Neuronal stem cell (in vitro differentiated cells): ENCODE data around the gene PKMYT1.

Experiments
- DNase-seq: peaks from one replicate; pipeline ENCODE4 v3.0.0-alpha.2; 2013; ENCODE audit warnings: low spot score
- H2AFZ ChIP-seq: one replicate; pipeline ENCODE4 v1.6.1; 2013; ENCODE audit warnings: mild to moderate bottlenecking, low read length, inconsistent platforms
- H2AK5ac ChIP-seq: 2 replicates; pipeline ENCODE4 v1.6.1; 2013; ENCODE audit warnings: low read depth, mild to moderate bottlenecking, inconsistent platforms, low read length, moderate library complexity, mixed read lengths
- H2BK120ac ChIP-seq: 2 replicates; pipeline ENCODE4 v1.6.1; 2013; ENCODE audit warnings: low read depth, mild to moderate bottlenecking, inconsistent platforms, low read length, moderate library complexity, mixed read lengths
- H2BK12ac ChIP-seq: one replicate; pipeline ENCODE4 v1.6.1; 2013; ENCODE audit warnings: low read length, inconsistent platforms
- H2BK15ac ChIP-seq: 2 replicates; pipeline ENCODE4 v1.6.1; 2013; ENCODE audit warnings: mild to moderate bottlenecking, low read length, inconsistent platforms, mixed read lengths
- H2BK5ac ChIP-seq: one replicate; pipeline ENCODE4 v1.6.1; 2013; ENCODE audit warnings: inconsistent platforms, mild to moderate bottlenecking, low read length, moderate library complexity
- H3K14ac ChIP-seq: one replicate; pipeline ENCODE4 v1.6.1; 2013; ENCODE audit warnings: low read length, inconsistent platforms
- H3K18ac ChIP-seq: 2 replicates; pipeline ENCODE4 v1.6.1; 2013; ENCODE audit warnings: low read length, inconsistent platforms
- H3K23ac ChIP-seq: 2 replicates; pipeline ENCODE4 v1.6.1; 2013; ENCODE audit warnings: low read depth, mild to moderate bottlenecking, mixed read lengths, low read length, inconsistent platforms; ENCODE audit not compliant: poor library complexity
- H3K27ac ChIP-seq: replicated peaks from 3 replicates; pipeline ENCODE4 v1.5.1; 2013; ENCODE audit warnings: low read length, inconsistent platforms
- H3K27me3 ChIP-seq, 3 experiments: 2 replicates each; pipeline ENCODE4 v1.6.1; 2013; ENCODE audit warnings: low read length in 3 of 3, mild to moderate bottlenecking in 2 of 3, inconsistent platforms in 1 of 3, low read depth in 1 of 3, mixed read lengths in 1 of 3, moderate library complexity in 1 of 3; ENCODE audit not compliant: control insufficient read depth in 3 of 3, insufficient read depth in 3 of 3
- H3K36me3 ChIP-seq, 2 donors: replicated peaks in 1 of 2; 2 replicates each; pipeline ENCODE4 v1.6.1; 2013; ENCODE audit warnings: low read length in 2 of 2; ENCODE audit not compliant: control insufficient read depth in 2 of 2, insufficient read depth in 2 of 2
- H3K4ac ChIP-seq: 2 replicates; pipeline ENCODE4 v1.6.1; 2013; ENCODE audit warnings: inconsistent platforms, mild to moderate bottlenecking, low read length, moderate library complexity
- H3K4me1 ChIP-seq, 2 donors: 1 replicate in 1 of 2; 2 replicates in 1 of 2; pipeline ENCODE4 v1.6.1; 2013; ENCODE audit warnings: low read length in 2 of 2, low read depth in 1 of 2; ENCODE audit not compliant: control insufficient read depth in 2 of 2, insufficient read depth in 1 of 2
- H3K4me2 ChIP-seq: one replicate; pipeline ENCODE4 v1.6.1; 2013; ENCODE audit warnings: mild to moderate bottlenecking, low read length, inconsistent platforms; ENCODE audit not compliant: insufficient read depth, poor library complexity, severe bottlenecking
- H3K4me3 ChIP-seq, 2 donors: 2 replicates each; pipeline ENCODE4 v1.5.1; 2013; ENCODE audit warnings: low read length in 2 of 2, mild to moderate bottlenecking in 2 of 2, inconsistent platforms in 1 of 2, moderate library complexity in 1 of 2
- H3K79me1 ChIP-seq: one replicate; pipeline ENCODE4 v1.6.1; 2013; ENCODE audit warnings: low read depth, mild to moderate bottlenecking, inconsistent platforms, low read length, moderate library complexity
- H3K9ac ChIP-seq: one replicate; pipeline ENCODE4 v1.6.1; 2013; ENCODE audit warnings: mild to moderate bottlenecking, low read depth, low read length, inconsistent platforms; ENCODE audit not compliant: poor library complexity
- H3K9me3 ChIP-seq, 2 donors: replicated peaks in 1 of 2; 2 replicates each; pipeline versions ENCODE3 to v1.6.1; 2013; ENCODE audit warnings: low read length in 2 of 2, mild to moderate bottlenecking in 2 of 2, inconsistent platforms in 1 of 2, low read depth in 1 of 2, mixed read lengths in 1 of 2, moderate library complexity in 1 of 2; ENCODE audit not compliant: control insufficient read depth in 2 of 2, insufficient read depth in 1 of 2
- H4K8ac ChIP-seq: one replicate; pipeline ENCODE4 v1.6.1; 2013; ENCODE audit warnings: low read depth, mild to moderate bottlenecking, inconsistent platforms, low read length, moderate library complexity
- H4K91ac ChIP-seq: one replicate; pipeline ENCODE4 v1.6.1; 2013; ENCODE audit warnings: low read length, low read depth, mild to moderate bottlenecking, inconsistent platforms; ENCODE audit not compliant: poor library complexity
- WGBS, 2 donors: extraction: QIAGEN DNeasy Blood & Tissue Kit; methylation state at CpG; one replicate each; pipeline ENCODE4 v1.1.7; 2013; ENCODE audit warnings: missing lambda C conversion rate in 2 of 2, mixed read lengths in 1 of 2; ENCODE audit not compliant: insufficient read length in 2 of 2, insufficient replicate concordance in 1 of 2; ENCODE audit errors: extremely low coverage in 2 of 2; 5-methylcytosine and 5-hydroxymethylcytosine counted together

The PKMYT1 gene

GRCh38 chr16:2987833-2988232 is 7.6 kb upstream of the PKMYT1 start:
- Histone ChIP-seq H3K9ac (no peak overlapping the region), H3K4me3 (no peak overlapping the region), H3K18ac (peak overlapping the region; percentile 83), H3K14ac (peak overlapping the region; percentile 3), H3K4me2 (no peak overlapping the region), H3K9me3 (no peaks in the 10 kb centered on the region), H2BK12ac (peak overlapping the region; percentile 73), H2AFZ (no peak overlapping the region), H3K4ac (no peak overlapping the region), H4K91ac (no peak overlapping the region), H3K79me1 (no peaks in the 10 kb centered on the region), H2AK5ac (peak overlapping the region; percentile 56), H3K27ac (no peak overlapping the region), H2BK120ac (no peak overlapping the region), H4K8ac (no peak overlapping the region), H2BK5ac (no peak overlapping the region), H3K36me3 (no peaks in the 10 kb centered on the region), H3K23ac (no peak overlapping the region), H2BK15ac (peak overlapping the region; percentile 37), H3K4me1 (peaks cover 0 to 6% of the 10 kb centered on the region in 2 donors), H3K27me3 (peaks cover 0 to 79% (median 0%) of the 10 kb centered on the region in 3 experiments)
- no CpG with 5 or more reads among the region's 8 CpGs for WGBS, 2 donors
- no peak for DNase-seq

GRCh38 chr16:2987286-2987685 is 7.0 kb upstream of the PKMYT1 start:
- peak overlapping the region; percentile 83 for H3K18ac ChIP-seq
- no peak overlapping the region for H2BK120ac ChIP-seq
- no peak overlapping the region for H4K8ac ChIP-seq
- DNase-seq, result no peak
- H2BK12ac ChIP-seq, result peak overlapping the region; percentile 73
- H3K27me3 ChIP-seq, result peaks cover 0 to 77% (median 0%) of the 10 kb centered on the region in 3 experiments
- no peaks in the 10 kb centered on the region for H3K36me3 ChIP-seq
- no peaks in the 10 kb centered on the region for H3K9me3 ChIP-seq
- WGBS, 2 donors, result no CpG with 5 or more reads among the region's 9 CpGs
- no peak overlapping the region for H3K9ac ChIP-seq
- no peak overlapping the region for H3K27ac ChIP-seq
- no peak overlapping the region for H3K4ac ChIP-seq
- peak overlapping the region; percentile 71 for H3K14ac ChIP-seq
- no peak overlapping the region for H4K91ac ChIP-seq
- H3K4me1 ChIP-seq, result peaks cover 0 to 3% of the 10 kb centered on the region in 2 donors
- peak overlapping the region; percentile 54 for H2BK15ac ChIP-seq
- peak overlapping the region; percentile 88 for H2AK5ac ChIP-seq
- no peak overlapping the region for H3K23ac ChIP-seq
- H2BK5ac ChIP-seq, result peak overlapping the region; percentile 53
- H2AFZ ChIP-seq, result no peak overlapping the region
- H3K79me1 ChIP-seq, result no peaks in the 10 kb centered on the region
- H3K4me2 ChIP-seq, result no peak overlapping the region
- H3K4me3 ChIP-seq, result no peak overlapping the region

- no CpG with 5 or more reads among the region's 17 CpGs for WGBS, 2 donors
- Histone ChIP-seq H3K14ac (peak overlapping the region; percentile 17), H2BK12ac (no peak overlapping the region), H3K9ac (peak overlapping the region; percentile 2), H2AFZ (no peak overlapping the region), H3K36me3 (no peaks in the 10 kb centered on the region), H2BK5ac (peak overlapping the region; percentile 53), H4K91ac (no peak overlapping the region), H2AK5ac (peak overlapping the region; percentile 88), H2BK120ac (no peak overlapping the region), H3K4ac (no peak overlapping the region), H3K4me3 (no peak overlapping the region), H2BK15ac (peak overlapping the region; percentile 54), H3K18ac (peak overlapping the region; percentile 48), H4K8ac (no peak overlapping the region), H3K4me2 (no peak overlapping the region), H3K79me1 (no peaks in the 10 kb centered on the region), H3K9me3 (no peaks in the 10 kb centered on the region), H3K27me3 (peaks cover 0 to 74% (median 0%) of the 10 kb centered on the region in 3 experiments), H3K27ac (no peak overlapping the region), H3K4me1 (peaks cover 4 to 7% of the 10 kb centered on the region in 2 donors), H3K23ac (no peak overlapping the region)
- no peak for DNase-seq
Measured at GRCh38 chr16:2986623-2987188, 6.5 kb upstream of the PKMYT1 start.

GRCh38 chr16:2985893-2986355 is 5.7 kb upstream of the PKMYT1 start:
- H3K36me3 ChIP-seq, result no peaks in the 10 kb centered on the region
- H3K23ac ChIP-seq, result peak overlapping the region; percentile 81
- no peak overlapping the region for H3K4me3 ChIP-seq
- H3K79me1 ChIP-seq, result no peaks in the 10 kb centered on the region
- H3K4me1 ChIP-seq, result peaks cover 8 to 14% of the 10 kb centered on the region in 2 donors
- H4K91ac ChIP-seq, result no peak overlapping the region
- peak overlapping the region; percentile 28 for H3K18ac ChIP-seq
- H2AFZ ChIP-seq, result no peak overlapping the region
- no peak overlapping the region for H3K27ac ChIP-seq
- H4K8ac ChIP-seq, result no peak overlapping the region
- DNase-seq, result no peak
- H3K4ac ChIP-seq, result no peak overlapping the region
- WGBS, 2 donors, result no CpG with 5 or more reads among the region's 15 CpGs
- H2BK12ac ChIP-seq, result peak overlapping the region; percentile 96
- H2BK5ac ChIP-seq, result peak overlapping the region; percentile 19
- H2BK120ac ChIP-seq, result no peak overlapping the region
- no peaks in the 10 kb centered on the region for H3K9me3 ChIP-seq
- H2BK15ac ChIP-seq, result peak overlapping the region; percentile 54
- H3K27me3 ChIP-seq, result peaks cover 0 to 66% (median 0%) of the 10 kb centered on the region in 3 experiments
- H2AK5ac ChIP-seq, result peak overlapping the region; percentile 89
- no peak overlapping the region for H3K9ac ChIP-seq
- H3K14ac ChIP-seq, result peak overlapping the region; percentile 89
- no peak overlapping the region for H3K4me2 ChIP-seq
